Lower leg skin (tissue), 4 donors: ENCODE data around the gene LMO1. TPM values are rescaled to one million over a fixed set of nuclear protein-coding genes. Genes with fewer than 3 reads are reported as not detected.

ENCODE experiments used
- DNase-seq, 2 donors: peaks; one replicate each; pipeline ENCODE4 v3.0.0-alpha.2; 2019; ENCODE audit warnings: low spot score in 2 of 2
- H3K4me3 ChIP-seq: fragments of 200-600 bp; sonication (generic); 2 replicates; pipeline ENCODE4 v1.5.1; 2017; ENCODE audit warnings: mild to moderate bottlenecking, low read depth; ENCODE audit not compliant: poor library complexity, severe bottlenecking
- POLR2A ChIP-seq, 2 donors: fragments of 450-650 bp; IDR thresholded peaks; one replicate each; pipeline ENCODE4 v1.6.1; 2016 to 2017; ENCODE audit warnings: antibody characterized with exemption in 2 of 2, mild to moderate bottlenecking in 1 of 2, moderate library complexity in 1 of 2
- WGBS, 2 donors: methylation state at CpG; one replicate each; pipeline ENCODE4 v1.1.5; 2018; 5-methylcytosine and 5-hydroxymethylcytosine counted together
- intact Hi-C: fragments of 100-400 bp; cut with DNase I; formaldehyde crosslinking; loops from one replicate; pipeline ENCODE4 v1.15.0; 2023; ENCODE audit warnings: low total_unique reads
- total RNA-seq, 4 donors: library from RNA; depleted of rRNA; stranded (reverse); fragments of >200 nt; gene quantifications; one replicate each; pipeline ENCODE4 v1.1.0, GENCODE V29; 2016
- TF ChIP-seq, protein P1 (sequence below), 3 donors: fragments of 450-650 bp; IDR thresholded peaks; one replicate each; pipeline ENCODE4 v1.5.1; 2016; ENCODE audit warnings: antibody characterized with exemption in 3 of 3, mild to moderate bottlenecking in 3 of 3, moderate library complexity in 2 of 3

Gene LMO1
- total RNA-seq, 4 donors from 2014 or later = 7.0 to 19.3 (median 8.4) TPM

DNA sequence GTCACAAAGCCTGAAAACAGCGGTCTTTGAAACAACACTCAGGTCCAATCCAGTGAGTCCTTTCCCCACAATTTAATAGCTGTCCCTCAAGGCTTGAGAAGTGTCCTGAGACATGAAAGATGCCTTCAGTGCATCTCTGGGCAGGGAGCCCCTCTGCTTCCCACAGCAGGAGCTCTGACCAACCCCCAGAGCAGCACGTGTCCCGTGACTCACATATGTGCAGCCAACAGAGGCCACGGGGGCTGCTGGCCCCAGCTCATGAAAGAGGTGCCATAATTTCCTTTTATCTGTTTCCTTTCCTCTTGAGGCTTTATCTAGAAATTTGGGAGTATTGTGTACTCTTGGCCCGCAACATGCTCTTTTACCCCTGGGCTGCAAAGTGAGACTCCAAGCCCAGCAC is 33.2 kb upstream of the LMO1 start:
- no peak for TF ChIP-seq POLR2A (IDR thresholded peaks at IDR 0.05)
- TF ChIP-seq, protein P1, sequence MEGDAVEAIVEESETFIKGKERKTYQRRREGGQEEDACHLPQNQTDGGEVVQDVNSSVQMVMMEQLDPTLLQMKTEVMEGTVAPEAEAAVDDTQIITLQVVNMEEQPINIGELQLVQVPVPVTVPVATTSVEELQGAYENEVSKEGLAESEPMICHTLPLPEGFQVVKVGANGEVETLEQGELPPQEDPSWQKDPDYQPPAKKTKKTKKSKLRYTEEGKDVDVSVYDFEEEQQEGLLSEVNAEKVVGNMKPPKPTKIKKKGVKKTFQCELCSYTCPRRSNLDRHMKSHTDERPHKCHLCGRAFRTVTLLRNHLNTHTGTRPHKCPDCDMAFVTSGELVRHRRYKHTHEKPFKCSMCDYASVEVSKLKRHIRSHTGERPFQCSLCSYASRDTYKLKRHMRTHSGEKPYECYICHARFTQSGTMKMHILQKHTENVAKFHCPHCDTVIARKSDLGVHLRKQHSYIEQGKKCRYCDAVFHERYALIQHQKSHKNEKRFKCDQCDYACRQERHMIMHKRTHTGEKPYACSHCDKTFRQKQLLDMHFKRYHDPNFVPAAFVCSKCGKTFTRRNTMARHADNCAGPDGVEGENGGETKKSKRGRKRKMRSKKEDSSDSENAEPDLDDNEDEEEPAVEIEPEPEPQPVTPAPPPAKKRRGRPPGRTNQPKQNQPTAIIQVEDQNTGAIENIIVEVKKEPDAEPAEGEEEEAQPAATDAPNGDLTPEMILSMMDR (IDR thresholded peaks at IDR 0.05) = no peak
- 59 to 78% methylated on average over 5 of the region's 5 CpGs for WGBS, 2 donors
- H3K4me3 ChIP-seq = no peak overlapping the region
- DNase-seq = no peak
- intact Hi-C loops = no loop called here

DNA sequence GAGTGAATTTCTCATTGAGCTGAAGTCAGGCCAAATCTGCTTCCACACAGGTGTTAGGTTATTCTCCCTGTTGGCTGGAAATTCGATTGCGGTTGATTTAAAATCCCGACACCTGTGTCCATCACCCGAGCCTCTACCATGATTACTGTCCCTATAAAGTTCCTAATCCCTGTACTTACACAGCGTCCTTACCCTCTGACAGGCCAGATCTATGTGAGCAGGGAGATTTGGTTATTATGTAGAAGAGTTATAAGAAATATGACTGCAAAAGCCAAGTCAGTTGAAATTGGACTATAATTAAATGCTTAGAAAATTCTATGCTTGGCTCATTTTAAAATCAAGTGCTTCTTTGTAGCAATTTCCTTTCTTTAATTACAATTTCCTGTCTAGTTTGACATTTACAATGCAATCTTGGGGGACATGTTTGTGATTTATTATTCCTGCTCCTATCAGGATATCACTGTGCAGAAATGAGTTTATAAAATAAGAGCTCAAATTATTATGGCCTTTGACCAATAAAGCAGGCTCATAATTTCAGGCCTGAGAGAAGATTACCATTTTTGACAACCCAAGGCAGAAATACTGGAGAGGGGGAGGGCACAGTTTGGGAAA is 32.5 kb upstream of the LMO1 start:
- TF ChIP-seq, protein P1 (IDR thresholded peaks at IDR 0.05) = no peak
- TF ChIP-seq POLR2A (IDR thresholded peaks at IDR 0.05) = no peak
- 48 to 57% methylated on average over 5 of the region's 5 CpGs for WGBS, 2 donors
- no peak for DNase-seq
- no peak overlapping the region for H3K4me3 ChIP-seq
- intact Hi-C loops = no loop called here

DNA sequence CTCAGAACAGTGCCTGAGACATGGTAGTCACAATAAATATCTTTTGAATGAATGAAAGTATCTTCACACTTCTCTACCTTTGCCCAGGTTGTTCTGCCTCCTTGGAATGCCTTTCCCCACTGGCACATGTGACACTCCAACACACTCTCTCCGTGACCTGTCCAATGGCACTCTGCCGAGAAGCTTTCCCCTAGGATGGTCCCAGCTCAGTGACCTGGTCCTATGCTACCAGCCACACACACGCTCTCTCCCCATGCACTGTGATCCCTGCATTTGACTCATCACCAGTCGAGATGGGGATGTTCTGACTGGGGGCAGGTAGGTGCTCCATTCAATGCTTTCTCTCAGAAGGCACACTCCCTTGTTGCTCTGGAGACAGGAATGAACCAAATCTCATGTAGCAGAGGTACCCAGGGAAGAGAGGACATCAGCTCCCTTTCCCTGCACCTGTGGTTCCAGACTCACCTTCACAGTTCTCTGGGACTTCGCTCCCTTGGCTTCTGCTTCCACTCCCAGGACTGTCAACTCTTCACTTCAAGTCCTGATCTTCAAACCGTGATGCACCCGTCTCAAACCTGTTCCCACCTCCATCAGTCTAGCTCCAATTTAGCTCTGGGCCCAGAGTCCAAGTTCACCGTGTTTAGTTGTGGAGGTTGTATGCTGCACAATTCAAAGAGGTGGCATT is 30.7 kb upstream of the LMO1 start:
- DNase-seq = peak in 1 of 2 donors; percentile 68
- H3K4me3 ChIP-seq = no peak overlapping the region
- 87 to 94% methylated on average over 8 of the region's 8 CpGs for WGBS, 2 donors
- intact Hi-C loops = no loop called here
- TF ChIP-seq, protein P1 (IDR thresholded peaks at IDR 0.05) = no peak
- no peak for TF ChIP-seq POLR2A (IDR thresholded peaks at IDR 0.05)

DNA sequence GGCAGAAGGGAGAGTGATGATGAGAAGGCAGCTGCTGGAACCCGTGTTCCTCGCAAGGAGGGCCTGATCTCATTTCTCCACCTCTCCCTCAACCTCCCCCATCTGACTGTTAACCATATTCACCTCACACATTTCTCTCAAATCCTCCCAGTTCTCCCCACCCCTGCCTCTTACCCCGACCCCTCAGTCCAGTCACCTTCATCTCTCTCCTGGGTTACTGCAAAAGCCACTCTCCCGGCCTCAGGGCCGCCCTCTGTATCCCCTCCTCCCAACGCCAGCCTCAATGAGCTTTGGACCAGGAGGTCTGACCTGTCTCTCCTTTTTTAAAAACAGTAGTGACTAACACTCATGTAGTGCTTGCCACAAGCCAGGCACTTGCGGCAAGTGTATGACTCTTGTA is 29.5 kb upstream of the LMO1 start:
- 87 to 90% methylated on average over 7 of the region's 7 CpGs for WGBS, 2 donors
- DNase-seq = peak in 1 of 2 donors; percentile 57
- TF ChIP-seq, protein P1 (IDR thresholded peaks at IDR 0.05) = no peak
- no peak for TF ChIP-seq POLR2A (IDR thresholded peaks at IDR 0.05)
- intact Hi-C loops = no loop called here
- no peak overlapping the region for H3K4me3 ChIP-seq

DNA sequence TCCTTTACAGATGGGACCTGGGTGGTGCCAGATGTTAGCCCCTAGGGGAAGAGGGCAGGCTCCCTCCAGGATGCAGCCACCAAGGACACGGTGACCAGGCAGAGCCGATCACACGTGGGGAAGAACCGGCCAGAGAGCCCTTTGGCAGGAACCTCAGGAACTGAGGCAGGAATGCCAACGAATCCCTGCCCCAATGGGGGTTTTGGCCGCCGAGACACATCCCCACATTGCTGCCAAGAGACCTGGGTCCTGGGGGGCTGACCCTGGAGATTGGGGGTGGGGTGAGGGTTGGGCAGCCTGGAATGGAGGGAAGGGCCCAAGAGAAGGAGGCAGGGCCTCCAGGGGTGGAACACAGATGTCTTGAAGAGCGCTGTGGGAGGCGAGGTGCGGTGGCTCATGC is 28.7 kb upstream of the LMO1 start:
- TF ChIP-seq, protein P1 (IDR thresholded peaks at IDR 0.05) = no peak
- TF ChIP-seq POLR2A (IDR thresholded peaks at IDR 0.05) = no peak
- intact Hi-C loops = no loop called here
- DNase-seq = peak in 1 of 2 donors; percentile 1
- H3K4me3 ChIP-seq = no peak overlapping the region
- WGBS, 2 donors = 84 to 94% methylated on average over 10 of the region's 10 CpGs
